GM18526 (cell line): ENCODE data around the gene RARS2.

ENCODE experiments used
- POLR2A ChIP-seq: IDR thresholded peaks from 3 replicates; pipeline ENCODE4 v1.6.1; 2011; ENCODE audit not compliant: insufficient read length; ENCODE audit errors: extremely low read depth

The RARS2 gene

GRCh38 chr6:87541744-87542143 is 48.0 kb downstream of the RARS2 start:
- no peak for TF ChIP-seq POLR2A

GRCh38 chr6:87541041-87541440 is 48.7 kb downstream of the RARS2 start:
- no peak for TF ChIP-seq POLR2A

- TF ChIP-seq POLR2A = no peak
Observed at GRCh38 chr6:87540539-87540938, 49.2 kb downstream of the RARS2 start.

- TF ChIP-seq POLR2A = no peak
Observed at GRCh38 chr6:87539554-87539953, 50.2 kb downstream of the RARS2 start.

- no peak for TF ChIP-seq POLR2A
Observed at GRCh38 chr6:87538510-87539260, 51.1 kb downstream of the RARS2 start.

GRCh38 chr6:87534377-87535047 is 55.3 kb downstream of the RARS2 start:
- no peak for TF ChIP-seq POLR2A

- no peak for TF ChIP-seq POLR2A
Observed at GRCh38 chr6:87529221-87529620, 60.6 kb downstream of the RARS2 start.

- TF ChIP-seq POLR2A = no peak
Observed at GRCh38 chr6:87522686-87523085, 67.1 kb downstream of the RARS2 start.

GRCh38 chr6:87518453-87518852 is 71.3 kb downstream of the RARS2 start:
- no peak for TF ChIP-seq POLR2A

- no peak for TF ChIP-seq POLR2A
Observed at GRCh38 chr6:87514831-87515230, 75.0 kb downstream of the RARS2 start.

- no peak for TF ChIP-seq POLR2A
Observed at GRCh38 chr6:87504441-87504840, 85.3 kb downstream of the RARS2 start.

GRCh38 chr6:87501809-87502572 is 87.8 kb downstream of the RARS2 start:
- no peak for TF ChIP-seq POLR2A

GRCh38 chr6:87498048-87498447 is 91.7 kb downstream of the RARS2 start:
- no peak for TF ChIP-seq POLR2A

GRCh38 chr6:87494761-87495422 is 94.9 kb downstream of the RARS2 start:
- no peak for TF ChIP-seq POLR2A

GRCh38 chr6:87487555-87487954 is 102.2 kb downstream of the RARS2 start:
- TF ChIP-seq POLR2A = no peak

- no peak for TF ChIP-seq POLR2A
Observed at GRCh38 chr6:87484491-87484890, 105.3 kb downstream of the RARS2 start.

GRCh38 chr6:87483929-87484328 is 105.9 kb downstream of the RARS2 start:
- TF ChIP-seq POLR2A = no peak
